Neural cell (in vitro differentiated cells): Measurements from ENCODE around the gene FARP1.

Experiments used
- EP300 ChIP-seq: fragments of 450-650 bp; conservative IDR thresholded peaks from 2 replicates; pipeline ENCODE4 v1.6.1; 2014; ENCODE audit warnings: antibody characterized with exemption, mild to moderate bottlenecking, moderate library complexity; ENCODE audit not compliant: poor library complexity, severe bottlenecking
- EZH2 ChIP-seq: fragments of 200-600, 300-800 bp; shearing (Covaris generic), sonication (generic); IDR thresholded peaks from 2 replicates; pipeline ENCODE4 v1.6.1; 2014; ENCODE audit warnings: antibody characterized with exemption, low read length, borderline replicate concordance, mild to moderate bottlenecking; ENCODE audit not compliant: insufficient read depth, poor library complexity, severe bottlenecking
- POLR2AphosphoS5 ChIP-seq: IDR thresholded peaks from 2 replicates; pipeline ENCODE4 v1.6.1; 2012
- TF ChIP-seq, protein P1 (sequence below): fragments of 450-650 bp; IDR thresholded peaks from 2 replicates; pipeline ENCODE4 v1.5.1; 2014; ENCODE audit warnings: antibody characterized with exemption, mild to moderate bottlenecking, moderate library complexity; ENCODE audit not compliant: poor library complexity, severe bottlenecking
- TF ChIP-seq, protein P2 (sequence below): IDR thresholded peaks from 2 replicates; pipeline ENCODE4 v1.6.1; 2012; ENCODE audit warnings: borderline replicate concordance

DNA sequence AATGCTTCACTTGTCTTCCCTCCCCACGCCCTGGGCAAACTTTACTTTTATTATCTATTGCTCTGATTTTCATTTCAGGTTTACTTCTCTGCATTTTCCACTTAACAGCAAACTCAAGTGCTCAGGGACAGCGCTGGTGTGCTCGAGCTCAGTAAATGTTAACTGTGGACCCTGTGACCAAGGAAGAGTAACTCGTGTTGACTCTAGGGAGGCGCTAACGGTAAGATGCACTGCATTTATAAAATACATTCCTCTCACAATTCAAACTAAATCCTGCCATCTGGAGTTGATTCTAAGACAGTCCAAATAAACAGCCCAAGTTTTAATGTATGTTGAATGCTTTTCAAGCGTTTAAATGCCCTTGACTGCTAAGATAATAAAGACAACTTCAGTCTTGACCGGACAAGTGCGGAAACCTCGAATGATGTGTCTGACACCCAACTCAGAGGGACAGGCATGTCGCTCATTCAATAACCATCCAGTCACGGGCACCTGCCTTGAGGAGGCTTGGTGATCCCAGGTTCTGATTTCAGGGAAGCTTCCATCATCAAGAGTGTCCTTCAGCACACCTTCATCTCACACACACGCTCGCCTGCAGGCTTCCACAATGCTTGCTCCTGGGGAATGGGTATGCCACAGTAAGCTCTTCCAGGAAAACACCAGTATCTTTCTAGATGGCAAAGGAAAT lies 340.9 kb downstream of the FARP1 start:
- TF ChIP-seq, protein P1, sequence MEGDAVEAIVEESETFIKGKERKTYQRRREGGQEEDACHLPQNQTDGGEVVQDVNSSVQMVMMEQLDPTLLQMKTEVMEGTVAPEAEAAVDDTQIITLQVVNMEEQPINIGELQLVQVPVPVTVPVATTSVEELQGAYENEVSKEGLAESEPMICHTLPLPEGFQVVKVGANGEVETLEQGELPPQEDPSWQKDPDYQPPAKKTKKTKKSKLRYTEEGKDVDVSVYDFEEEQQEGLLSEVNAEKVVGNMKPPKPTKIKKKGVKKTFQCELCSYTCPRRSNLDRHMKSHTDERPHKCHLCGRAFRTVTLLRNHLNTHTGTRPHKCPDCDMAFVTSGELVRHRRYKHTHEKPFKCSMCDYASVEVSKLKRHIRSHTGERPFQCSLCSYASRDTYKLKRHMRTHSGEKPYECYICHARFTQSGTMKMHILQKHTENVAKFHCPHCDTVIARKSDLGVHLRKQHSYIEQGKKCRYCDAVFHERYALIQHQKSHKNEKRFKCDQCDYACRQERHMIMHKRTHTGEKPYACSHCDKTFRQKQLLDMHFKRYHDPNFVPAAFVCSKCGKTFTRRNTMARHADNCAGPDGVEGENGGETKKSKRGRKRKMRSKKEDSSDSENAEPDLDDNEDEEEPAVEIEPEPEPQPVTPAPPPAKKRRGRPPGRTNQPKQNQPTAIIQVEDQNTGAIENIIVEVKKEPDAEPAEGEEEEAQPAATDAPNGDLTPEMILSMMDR: no peak
- no peak for TF ChIP-seq POLR2AphosphoS5
- no peak for TF ChIP-seq EZH2
- no peak for TF ChIP-seq EP300
- TF ChIP-seq, protein P2, sequence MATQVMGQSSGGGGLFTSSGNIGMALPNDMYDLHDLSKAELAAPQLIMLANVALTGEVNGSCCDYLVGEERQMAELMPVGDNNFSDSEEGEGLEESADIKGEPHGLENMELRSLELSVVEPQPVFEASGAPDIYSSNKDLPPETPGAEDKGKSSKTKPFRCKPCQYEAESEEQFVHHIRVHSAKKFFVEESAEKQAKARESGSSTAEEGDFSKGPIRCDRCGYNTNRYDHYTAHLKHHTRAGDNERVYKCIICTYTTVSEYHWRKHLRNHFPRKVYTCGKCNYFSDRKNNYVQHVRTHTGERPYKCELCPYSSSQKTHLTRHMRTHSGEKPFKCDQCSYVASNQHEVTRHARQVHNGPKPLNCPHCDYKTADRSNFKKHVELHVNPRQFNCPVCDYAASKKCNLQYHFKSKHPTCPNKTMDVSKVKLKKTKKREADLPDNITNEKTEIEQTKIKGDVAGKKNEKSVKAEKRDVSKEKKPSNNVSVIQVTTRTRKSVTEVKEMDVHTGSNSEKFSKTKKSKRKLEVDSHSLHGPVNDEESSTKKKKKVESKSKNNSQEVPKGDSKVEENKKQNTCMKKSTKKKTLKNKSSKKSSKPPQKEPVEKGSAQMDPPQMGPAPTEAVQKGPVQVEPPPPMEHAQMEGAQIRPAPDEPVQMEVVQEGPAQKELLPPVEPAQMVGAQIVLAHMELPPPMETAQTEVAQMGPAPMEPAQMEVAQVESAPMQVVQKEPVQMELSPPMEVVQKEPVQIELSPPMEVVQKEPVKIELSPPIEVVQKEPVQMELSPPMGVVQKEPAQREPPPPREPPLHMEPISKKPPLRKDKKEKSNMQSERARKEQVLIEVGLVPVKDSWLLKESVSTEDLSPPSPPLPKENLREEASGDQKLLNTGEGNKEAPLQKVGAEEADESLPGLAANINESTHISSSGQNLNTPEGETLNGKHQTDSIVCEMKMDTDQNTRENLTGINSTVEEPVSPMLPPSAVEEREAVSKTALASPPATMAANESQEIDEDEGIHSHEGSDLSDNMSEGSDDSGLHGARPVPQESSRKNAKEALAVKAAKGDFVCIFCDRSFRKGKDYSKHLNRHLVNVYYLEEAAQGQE: no peak
